Activated CD8-positive, alpha-beta memory T cell treated with anti-CD3 and anti-CD28 coated beads for 4 hours (primary cell): ENCODE data around the gene MAN2A1.
A peak's percentile ranks its signal among the peaks of the same experiment; 100 is the strongest.

Experiments
- DNase-seq, 2 donors: peaks; one replicate each; pipeline ENCODE4 v3.0.0-alpha.2; 2020; ENCODE audit warnings: low read depth in 2 of 2

Gene MAN2A1

GRCh38 chr5:109689740-109690241, at the start of gene MAN2A1:
Gene MAN2A1 (plus strand): TSS chr5:109689927. CDS start chr5:109690418, 491 bp downstream.
- peak; percentile 58 to 62 for DNase-seq

GRCh38 chr5:109640976-109641375, 48.8 kb upstream of the MAN2A1 start:
- DNase-seq = no peak

- DNase-seq = no peak
These were observed 45.9 kb upstream of the MAN2A1 start for GRCh38 chr5:109643791-109644350.

DNA sequence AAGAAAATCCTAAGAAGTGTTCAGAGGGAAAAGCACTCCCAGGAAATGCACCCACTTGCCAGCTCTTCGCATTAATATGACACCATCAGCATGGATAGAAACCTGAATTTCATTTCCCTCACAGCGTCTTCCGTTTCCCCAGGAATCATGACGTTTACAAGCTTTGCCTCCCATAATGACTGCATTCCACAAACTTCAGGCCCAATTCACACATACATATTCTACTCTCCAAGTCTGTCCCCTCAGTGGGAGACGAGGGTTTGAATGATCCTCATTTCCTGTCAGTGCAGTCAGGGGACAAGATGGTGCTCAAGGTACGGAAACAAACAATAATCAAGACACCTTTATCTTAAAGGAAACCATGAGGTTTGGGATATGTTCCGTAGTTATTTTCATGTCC, 44.9 kb upstream of the MAN2A1 start:
- no peak for DNase-seq

- DNase-seq = no peak
These were observed 44.0 kb upstream of the MAN2A1 start for GRCh38 chr5:109645707-109646192.

GRCh38 chr5:109649318-109649717, 40.4 kb upstream of the MAN2A1 start:
- no peak for DNase-seq

GRCh38 chr5:109650493-109650892, 39.2 kb upstream of the MAN2A1 start:
- no peak for DNase-seq

DNA sequence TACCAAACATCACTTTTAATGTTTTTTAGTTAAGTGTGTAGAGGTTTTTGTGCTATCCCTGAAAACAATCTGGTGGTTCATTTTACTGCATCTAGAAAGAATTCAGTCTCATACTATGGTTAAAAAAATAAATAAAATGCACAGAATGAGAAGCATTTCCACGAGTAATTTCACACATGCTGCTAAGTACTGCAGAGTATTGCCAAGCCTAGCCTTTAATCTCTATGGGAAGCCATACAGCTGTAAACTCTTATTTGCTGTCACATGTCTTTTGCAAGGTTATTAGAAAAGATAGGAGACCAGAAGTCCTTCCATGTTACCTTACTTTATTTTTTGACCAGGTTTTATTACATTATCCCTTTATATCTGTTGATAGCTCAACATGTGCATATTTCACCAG, 37.6 kb upstream of the MAN2A1 start:
- DNase-seq = no peak

DNA sequence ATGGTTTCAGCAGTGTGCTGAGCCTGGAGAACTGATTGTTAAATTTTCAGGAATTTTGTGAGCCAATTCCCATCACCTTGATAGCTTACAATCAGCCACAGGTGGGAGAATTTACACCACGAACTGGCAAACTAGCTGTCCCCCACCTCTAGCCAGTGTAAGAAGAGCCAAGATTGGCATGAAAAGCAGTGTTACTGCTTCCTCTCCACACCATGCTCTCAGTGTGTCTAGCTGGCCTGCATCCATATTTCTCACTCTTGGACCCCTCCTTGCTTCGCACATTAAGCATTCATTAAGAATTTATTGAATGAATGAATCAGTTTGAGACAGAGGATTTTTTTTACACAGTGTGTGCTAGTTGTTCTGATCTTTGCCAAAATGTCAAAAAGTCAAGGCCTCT, 36.7 kb upstream of the MAN2A1 start:
- DNase-seq = no peak

DNA sequence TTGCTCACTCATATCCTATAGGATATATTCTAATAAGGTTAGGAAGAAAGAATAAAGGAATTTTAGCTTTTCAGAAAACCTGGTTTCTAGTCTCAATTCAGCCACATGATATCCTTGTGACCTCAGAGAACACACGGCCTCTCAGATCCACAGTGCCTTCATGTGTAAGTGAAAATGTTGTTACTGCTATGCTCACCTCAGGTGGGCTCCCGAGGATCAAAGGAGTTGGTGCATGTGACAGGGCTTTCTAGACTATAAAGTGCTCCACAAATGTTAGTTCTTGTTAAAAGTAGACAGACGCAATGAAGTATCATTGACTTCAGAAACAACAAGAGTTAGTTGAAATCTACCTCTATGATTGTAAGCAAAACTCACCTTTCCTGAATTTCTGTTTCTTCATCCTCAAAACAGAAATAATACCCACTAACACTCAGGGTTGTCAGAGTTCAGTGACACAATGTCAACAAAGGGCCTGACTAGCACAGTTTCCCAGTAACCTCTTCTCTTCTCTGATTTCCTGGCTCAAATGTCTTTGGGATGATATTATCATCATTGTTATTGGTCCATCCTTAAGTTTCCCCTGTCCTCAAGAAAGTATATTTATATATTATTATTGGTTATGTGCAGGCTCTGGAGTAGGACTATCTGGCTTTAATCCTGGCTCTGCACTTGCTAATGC, 36.0 kb upstream of the MAN2A1 start:
- DNase-seq = no peak

GRCh38 chr5:109654455-109654854, 35.3 kb upstream of the MAN2A1 start:
- DNase-seq = no peak

- DNase-seq = no peak
These were observed 33.9 kb upstream of the MAN2A1 start for GRCh38 chr5:109655841-109656240.

DNA sequence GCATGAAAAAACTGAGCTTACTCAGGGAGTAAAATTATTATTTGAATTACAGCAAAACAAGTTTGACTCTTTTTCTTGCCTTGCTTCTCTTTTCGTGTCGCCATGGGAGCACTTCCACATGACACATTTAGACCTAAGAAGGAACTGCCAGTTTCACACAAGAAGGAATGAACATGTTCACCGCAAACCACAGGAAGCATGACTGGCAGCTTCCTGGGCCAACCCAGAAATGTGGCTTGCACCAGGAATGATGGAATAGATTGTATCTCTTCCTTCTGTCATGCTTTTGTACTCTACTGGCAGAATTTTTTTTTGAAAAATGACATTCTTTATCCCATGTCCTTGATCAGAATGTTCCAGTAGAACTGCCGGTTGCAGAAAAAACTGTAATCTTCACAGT, 32.9 kb upstream of the MAN2A1 start:
- peak in 1 of 2 donors; percentile 5 for DNase-seq

GRCh38 chr5:109659901-109660300, 29.8 kb upstream of the MAN2A1 start:
- DNase-seq = no peak

GRCh38 chr5:109660301-109660700, 29.4 kb upstream of the MAN2A1 start:
- no peak for DNase-seq

DNA sequence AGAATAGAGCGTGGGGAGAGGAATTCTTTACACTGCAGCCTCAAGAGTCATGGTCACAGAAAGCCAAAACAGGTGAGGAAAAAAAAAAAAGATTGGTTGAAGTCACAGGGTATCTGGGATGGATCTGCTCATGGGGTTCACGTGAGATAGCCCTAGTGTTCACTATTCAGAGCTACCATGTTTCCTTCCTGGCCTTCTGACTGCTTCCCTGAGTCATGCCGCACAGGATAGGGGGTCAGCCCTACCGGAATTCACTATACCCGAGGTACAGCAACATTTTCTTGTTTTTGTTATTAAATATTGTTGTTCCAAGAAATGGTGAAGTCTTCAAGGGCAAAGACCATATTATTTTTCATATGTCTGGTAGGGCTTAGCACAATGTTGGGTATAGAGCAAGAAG, 21.5 kb upstream of the MAN2A1 start:
- DNase-seq = no peak

DNA sequence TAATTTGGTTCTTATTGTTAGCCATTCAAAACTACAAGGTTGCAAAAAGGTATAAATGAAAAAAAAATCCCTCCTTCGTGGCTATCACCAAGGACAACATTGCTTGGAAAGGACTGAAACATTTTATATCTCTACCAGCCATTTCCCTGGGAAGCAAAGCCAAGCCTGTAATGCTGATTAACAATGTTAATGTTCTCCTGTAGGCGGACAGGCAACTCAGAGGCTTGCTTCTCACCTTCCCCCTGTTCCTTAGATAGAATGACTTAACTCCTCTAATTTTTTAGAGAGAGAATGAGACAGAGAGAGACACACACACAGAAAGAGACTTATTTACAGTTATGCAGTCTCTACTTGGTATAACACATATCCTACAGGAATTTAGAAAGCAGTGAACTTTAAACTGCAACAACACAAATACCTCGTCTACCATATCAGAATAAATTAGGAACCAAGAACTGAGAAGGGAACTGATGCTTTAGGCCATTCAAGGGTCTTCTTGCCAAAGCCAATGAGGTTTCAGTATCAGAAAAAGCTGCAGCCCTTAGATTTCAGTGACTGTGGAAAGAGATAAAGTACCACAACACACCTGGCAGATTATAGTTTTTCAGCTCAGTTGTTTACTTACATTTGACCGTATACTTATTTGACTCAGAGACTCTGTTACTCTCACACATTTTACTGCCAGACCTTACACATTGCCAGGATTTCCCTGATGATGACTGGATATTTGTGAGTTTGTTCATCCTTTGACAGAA, 20.9 kb upstream of the MAN2A1 start:
- no peak for DNase-seq

DNA sequence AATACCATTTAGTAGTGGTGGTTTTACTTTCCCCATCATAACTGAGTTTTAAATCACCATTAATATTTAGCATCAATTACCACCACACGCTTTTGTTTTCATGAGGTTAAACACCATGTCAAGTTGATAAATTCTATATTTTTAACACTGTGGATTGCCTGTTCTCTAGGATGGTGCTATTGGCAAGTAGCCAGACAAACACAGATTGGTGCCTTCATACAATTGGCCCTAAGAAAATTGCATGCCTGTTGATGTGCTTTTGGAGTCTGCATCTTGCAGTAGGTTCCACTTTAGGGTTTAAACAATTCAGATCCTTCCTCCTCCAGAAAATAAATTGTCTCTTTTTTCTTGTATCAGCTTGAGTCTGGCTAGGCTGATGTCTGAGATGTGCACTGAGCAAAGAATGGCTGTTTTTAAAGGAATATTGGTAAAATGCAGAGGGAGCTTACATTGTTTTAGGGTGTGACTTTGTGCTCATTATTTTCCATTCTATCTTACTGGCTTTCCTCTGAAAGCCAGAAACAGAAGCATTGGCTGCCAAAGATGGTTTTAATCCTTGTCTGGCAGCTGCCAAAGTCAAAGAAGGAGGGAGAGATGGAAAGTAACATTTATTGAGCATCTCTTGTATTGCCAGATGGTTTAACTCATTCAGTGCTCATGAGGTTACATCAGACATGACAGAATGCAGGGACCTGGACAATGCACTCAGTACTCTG, 19.6 kb upstream of the MAN2A1 start:
- no peak for DNase-seq

- no peak for DNase-seq
These were observed 18.6 kb upstream of the MAN2A1 start for GRCh38 chr5:109671136-109671535.

DNA sequence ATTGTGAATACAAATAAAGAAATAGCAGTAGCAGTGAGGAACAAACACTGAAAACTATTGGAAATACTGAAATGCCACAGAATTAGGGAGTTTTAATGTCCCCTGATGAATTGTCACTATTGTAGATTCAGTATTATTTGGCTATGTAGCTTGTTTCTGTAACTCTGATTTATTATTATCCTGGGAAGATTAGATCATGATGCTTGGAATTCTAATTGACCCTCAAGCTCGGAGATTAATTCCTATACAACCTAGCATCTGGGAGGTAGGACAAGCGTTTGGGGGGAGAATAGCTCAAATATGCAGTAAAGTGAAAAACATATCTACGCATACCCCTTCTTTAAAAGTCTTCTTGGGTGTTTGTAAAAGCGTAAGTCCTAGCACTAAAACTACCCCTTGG, 15.1 kb upstream of the MAN2A1 start:
- no peak for DNase-seq

DNA sequence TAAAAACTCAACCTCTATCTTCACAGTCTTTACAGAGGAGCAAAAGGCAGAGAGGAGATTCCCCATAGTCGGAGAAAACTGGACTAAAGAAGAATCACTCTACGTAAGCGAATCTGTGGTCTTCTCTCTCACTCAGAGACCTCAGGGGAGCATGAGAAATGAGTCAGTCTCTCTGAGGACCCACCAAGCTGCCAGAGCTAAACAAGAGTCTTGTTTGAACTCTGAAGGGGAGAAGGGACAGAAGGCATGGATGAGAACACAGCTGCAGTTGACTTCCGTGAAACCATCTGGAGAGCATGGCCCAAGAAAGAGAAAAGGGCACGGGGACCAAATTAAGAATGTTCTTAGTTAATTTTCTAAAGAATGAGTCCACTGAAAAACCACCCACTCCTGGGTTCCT, 12.8 kb upstream of the MAN2A1 start:
- no peak for DNase-seq

DNA sequence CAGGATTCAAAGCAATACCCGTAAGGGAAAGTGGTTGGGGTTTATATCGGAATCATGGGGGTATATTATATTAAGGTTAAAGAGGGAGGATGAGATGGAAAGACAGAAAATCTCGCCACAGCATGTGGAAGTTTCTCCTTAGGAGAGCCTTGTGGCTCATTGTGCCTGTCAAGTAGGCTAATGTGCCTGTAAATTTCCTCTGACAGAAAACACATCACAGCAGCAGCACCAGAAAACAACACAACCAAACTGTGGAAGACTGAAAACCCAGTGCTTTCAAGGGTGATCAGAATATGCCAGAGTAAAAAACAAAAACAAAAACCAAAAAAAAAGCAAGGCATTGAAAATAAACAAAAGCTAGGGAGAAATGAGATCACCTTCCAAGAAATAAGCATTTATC, 11.3 kb upstream of the MAN2A1 start:
- no peak for DNase-seq
